Panc1 (cell line): ENCODE measurements around the gene APP.

Experiments
- POLR2AphosphoS5 ChIP-seq: IDR thresholded peaks from 2 replicates; pipeline ENCODE4 v1.6.1; 2012; ENCODE audit warnings: mild to moderate bottlenecking, low read depth, low read length, moderate library complexity
- TF ChIP-seq, protein P1 (sequence below): fragments of 450-650 bp; IDR thresholded peaks from 2 replicates; pipeline ENCODE4 v1.5.1; 2017; ENCODE audit warnings: mild to moderate bottlenecking

DNA sequence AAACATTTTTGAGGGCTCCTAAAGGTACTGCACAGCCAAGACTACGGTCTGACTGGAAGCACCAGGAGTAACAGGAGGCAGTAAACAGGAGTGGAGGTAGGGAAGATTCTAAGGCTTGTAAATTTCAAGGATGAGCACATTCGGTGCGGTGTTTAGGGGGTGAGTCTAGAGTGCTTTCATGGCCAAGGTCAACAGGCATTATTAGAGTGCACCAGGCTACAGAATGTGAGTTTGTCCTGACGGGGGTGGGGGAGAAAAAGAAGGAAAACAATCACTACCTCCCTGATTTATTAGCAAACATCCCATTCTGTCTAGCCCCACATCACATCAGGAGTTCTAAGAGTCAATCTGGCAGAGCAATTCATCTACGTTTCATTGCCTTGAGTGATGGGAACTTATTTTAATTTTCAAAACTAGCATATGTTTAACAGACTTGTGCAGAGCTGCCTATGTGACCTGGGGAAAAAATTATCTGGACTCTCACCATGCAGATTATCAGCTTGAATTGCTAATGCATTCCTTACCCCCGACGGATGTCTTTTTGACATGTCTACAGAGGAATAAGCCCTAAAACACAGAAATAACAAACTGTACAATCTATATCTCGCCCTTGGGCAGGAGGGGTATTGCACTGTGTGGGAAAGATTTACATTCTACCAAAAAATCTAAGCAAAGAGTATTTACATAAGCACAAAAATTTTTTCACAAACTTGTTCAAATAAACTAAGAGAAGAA, 45.0 kb downstream of the APP start:
- no peak for TF ChIP-seq POLR2AphosphoS5
- TF ChIP-seq, protein P1, sequence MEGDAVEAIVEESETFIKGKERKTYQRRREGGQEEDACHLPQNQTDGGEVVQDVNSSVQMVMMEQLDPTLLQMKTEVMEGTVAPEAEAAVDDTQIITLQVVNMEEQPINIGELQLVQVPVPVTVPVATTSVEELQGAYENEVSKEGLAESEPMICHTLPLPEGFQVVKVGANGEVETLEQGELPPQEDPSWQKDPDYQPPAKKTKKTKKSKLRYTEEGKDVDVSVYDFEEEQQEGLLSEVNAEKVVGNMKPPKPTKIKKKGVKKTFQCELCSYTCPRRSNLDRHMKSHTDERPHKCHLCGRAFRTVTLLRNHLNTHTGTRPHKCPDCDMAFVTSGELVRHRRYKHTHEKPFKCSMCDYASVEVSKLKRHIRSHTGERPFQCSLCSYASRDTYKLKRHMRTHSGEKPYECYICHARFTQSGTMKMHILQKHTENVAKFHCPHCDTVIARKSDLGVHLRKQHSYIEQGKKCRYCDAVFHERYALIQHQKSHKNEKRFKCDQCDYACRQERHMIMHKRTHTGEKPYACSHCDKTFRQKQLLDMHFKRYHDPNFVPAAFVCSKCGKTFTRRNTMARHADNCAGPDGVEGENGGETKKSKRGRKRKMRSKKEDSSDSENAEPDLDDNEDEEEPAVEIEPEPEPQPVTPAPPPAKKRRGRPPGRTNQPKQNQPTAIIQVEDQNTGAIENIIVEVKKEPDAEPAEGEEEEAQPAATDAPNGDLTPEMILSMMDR: no peak
